Transverse colon (tissue), 4 donors: ENCODE data around the gene PITPNC1. TPM values are rescaled to one million over a fixed set of nuclear protein-coding genes. Genes with fewer than 3 reads are reported as not detected.

Source experiments
- DNase-seq: peaks from one replicate; pipeline ENCODE4 v3.0.0-alpha.2; 2019
- H3K27ac ChIP-seq, 4 donors: fragments of 200-600 bp; sonication (generic); 2 replicates each; pipeline ENCODE4 v1.5.1; 2016 to 2018; ENCODE audit warnings: inconsistent platforms in 4 of 4
- H3K27me3 ChIP-seq: fragments of 200-600 bp; sonication (generic); 2 replicates; pipeline ENCODE4 v1.5.1; 2017; ENCODE audit warnings: inconsistent platforms
- H3K36me3 ChIP-seq, 4 donors: fragments of 200-600 bp; sonication (generic); 2 replicates each; pipeline ENCODE4 v1.5.1; 2017 to 2019; ENCODE audit warnings: inconsistent platforms in 4 of 4
- H3K4me1 ChIP-seq, 4 donors: fragments of 200-600 bp; sonication (generic); 2 replicates each; pipeline ENCODE4 v1.5.1; 2017 to 2020; ENCODE audit warnings: inconsistent platforms in 4 of 4
- H3K4me3 ChIP-seq, 4 donors: fragments of 200-600 bp; sonication (generic); 1 replicate in 1 of 4; 2 replicates in 3 of 4; pipeline versions ENCODE4 v1.5.1 to v1.6.1; 2017 to 2019; ENCODE audit warnings: inconsistent platforms in 4 of 4
- H3K9me3 ChIP-seq, 2 donors: fragments of 200-600 bp; sonication (generic); 2 replicates each; pipeline ENCODE4 v1.5.1; 2017 to 2019; ENCODE audit warnings: inconsistent platforms in 2 of 2
- CTCF ChIP-seq, 5 experiments: fragments of 200-600 bp in 3 of 5; fragments of 450-650 bp in 2 of 5; sonication (generic) in 3 of 5; IDR thresholded peaks; 1 replicate in 2 of 5; 2 replicates in 3 of 5; pipeline ENCODE4 v1.5.1; 2016 to 2017; ENCODE audit warnings: antibody characterized with exemption in 5 of 5, inconsistent platforms in 3 of 5, mild to moderate bottlenecking in 2 of 5, moderate library complexity in 1 of 5
- EP300 ChIP-seq: sonication (generic); formaldehyde crosslinking; IDR thresholded peaks from one replicate; pipeline ENCODE4 v1.6.1; 2017; ENCODE audit warnings: antibody characterized with exemption, low read depth
- POLR2A ChIP-seq: fragments of 450-650 bp; IDR thresholded peaks from one replicate; pipeline ENCODE4 v1.6.1; 2016; ENCODE audit warnings: antibody characterized with exemption, mild to moderate bottlenecking, moderate library complexity
- POLR2AphosphoS5 ChIP-seq, 3 donors: sonication (generic); formaldehyde crosslinking; IDR thresholded peaks; one replicate each; pipeline ENCODE4 v1.6.1; 2016; ENCODE audit warnings: antibody characterized with exemption in 3 of 3
- WGBS, 2 donors: methylation state at CpG; one replicate each; pipeline ENCODE4 v1.1.5; 2018; ENCODE audit warnings: low coverage in 1 of 2; 5-methylcytosine and 5-hydroxymethylcytosine counted together
- in situ Hi-C, 4 donors: fragments of 200-750 bp; cut with MboI; loops; one replicate each; pipeline versions ENCODE4 v1.15.0 to v1.15.1; 2017; ENCODE audit warnings: low sequenced_read_pairs in 3 of 4, low pct_ligation_motif_present in 1 of 4, low pct_unique_long_range_greater_than_20kb in 1 of 4
- intact Hi-C: fragments of 100-400 bp; cut with DNase I; formaldehyde crosslinking; loops from one replicate; pipeline ENCODE4 v1.15.1; 2023; ENCODE audit warnings: low total_unique reads
- total RNA-seq, 4 donors: library from RNA; depleted of rRNA; stranded (reverse); fragments of >200 nt; gene quantifications; one replicate each; pipeline ENCODE4 v1.1.0, GENCODE V29; 2016

PITPNC1 gene
- total RNA-seq, 4 donors from 2014 or later = 1.6 to 10.3 (median 4.0) TPM

GRCh38 chr17:67436233-67436632 lies 59.2 kb downstream of the PITPNC1 start:
- H3K27me3 ChIP-seq = no peaks in the 10 kb centered on the region
- intact Hi-C loops = no loop called here
- H3K9me3 ChIP-seq = no peaks in the 10 kb centered on the region
- peak overlapping the region in 3 of 4 donors; percentile 4 to 53 (median 27) for H3K27ac ChIP-seq
- no peaks in the 10 kb centered on the region for H3K36me3 ChIP-seq
- peaks cover 0 to 26% (median 10%) of the 10 kb centered on the region in 4 donors for H3K4me1 ChIP-seq
- in situ Hi-C loops = no loop called here
- DNase-seq = no peak
- TF ChIP-seq POLR2A (no peak), EP300 (no peak), POLR2AphosphoS5 (IDR thresholded peaks at IDR 0.05) (no peak), CTCF (IDR thresholded peaks at IDR 0.05) (no peak)
- no peak overlapping the region for H3K4me3 ChIP-seq
- WGBS, 2 donors = 70 to 86% methylated on average over 3 to 10 of the region's 10 CpGs

GRCh38 chr17:67438667-67439066 lies 61.6 kb downstream of the PITPNC1 start:
- TF ChIP-seq POLR2AphosphoS5 (IDR thresholded peaks at IDR 0.05) (no peak), CTCF (IDR thresholded peaks at IDR 0.05) (no peak), EP300 (no peak), POLR2A (no peak)
- Histone ChIP-seq H3K36me3 (no peaks in the 10 kb centered on the region), H3K27ac (no peak overlapping the region), H3K4me3 (no peak overlapping the region), H3K9me3 (no peaks in the 10 kb centered on the region), H3K4me1 (peaks cover 0 to 38% (median 8%) of the 10 kb centered on the region in 4 donors), H3K27me3 (no peaks in the 10 kb centered on the region)
- in situ Hi-C loops = no loop called here
- DNase-seq = no peak
- WGBS, 2 donors = 79 to 100% methylated on average over 2 to 3 of the region's 3 CpGs
- intact Hi-C loops = no loop called here

- no peaks in the 10 kb centered on the region for H3K36me3 ChIP-seq
- no peaks in the 10 kb centered on the region for H3K27me3 ChIP-seq
- H3K27ac ChIP-seq = no peak overlapping the region
- intact Hi-C loops = no loop called here
- peaks cover 0 to 35% (median 8%) of the 10 kb centered on the region in 4 donors for H3K4me1 ChIP-seq
- TF ChIP-seq EP300 (no peak), POLR2A (no peak)
- 93 to 95% methylated on average over 2 of the region's 2 CpGs for WGBS, 2 donors
- H3K4me3 ChIP-seq = no peak overlapping the region
- in situ Hi-C loops = no loop called here
- no peak for DNase-seq
- no peaks in the 10 kb centered on the region for H3K9me3 ChIP-seq
Observed at GRCh38 chr17:67439269-67439668, 62.2 kb downstream of the PITPNC1 start.

GRCh38 chr17:67440277-67441051 lies 63.4 kb downstream of the PITPNC1 start:
- intact Hi-C loops = no loop called here
- peaks cover 0 to 38% (median 8%) of the 10 kb centered on the region in 4 donors for H3K4me1 ChIP-seq
- peak overlapping the region; percentile 62 to 71 (median 68) for H3K27ac ChIP-seq
- TF ChIP-seq CTCF (IDR thresholded peaks at IDR 0.05) (no peak), POLR2A (no peak), POLR2AphosphoS5 (IDR thresholded peaks at IDR 0.05) (no peak), EP300 (no peak)
- no peak overlapping the region for H3K4me3 ChIP-seq
- H3K27me3 ChIP-seq = no peaks in the 10 kb centered on the region
- H3K36me3 ChIP-seq = no peaks in the 10 kb centered on the region
- H3K9me3 ChIP-seq = no peaks in the 10 kb centered on the region
- WGBS, 2 donors = 60 to 63% methylated on average over 7 of the region's 7 CpGs
- in situ Hi-C loops = no loop called here
- no peak for DNase-seq
